OCI-LY7 (cell line): ENCODE results near the gene MPRIP. TPM values are rescaled to one million over a fixed set of nuclear protein-coding genes. Genes with fewer than 3 reads are reported as not detected.

Experiments used
- BruUV-seq: library from RNA; stranded (reverse); fragments of 400-500 nt; replicated peaks from 2 replicates; lab custom pipeline; 2021; lab: Mats Ljungman, UMichigan
- CTCF ChIA-PET: fragments of 300-600 bp; sonication (Branson Sonifier 250); formaldehyde crosslinking; loops from one replicate; lab custom pipeline; 2022; ENCODE audit warnings: antibody characterized with exemption; ENCODE audit not compliant: unreplicated experiment; lab: Charles Lee
- POLR2A ChIA-PET: fragments of 300-600 bp; sonication (Branson Sonifier 250); formaldehyde crosslinking; loops from one replicate; lab custom pipeline; 2022; ENCODE audit warnings: antibody characterized with exemption; lab: Charles Lee
- DNase-seq: peaks from one replicate; pipeline ENCODE4 v3.0.0-alpha.2; 2015; ENCODE audit warnings: low spot score
- H2AFZ ChIP-seq: fragments of 200-600 bp; sonication (generic), shearing (Covaris generic); 2 replicates; pipeline ENCODE4 v1.6.1; 2014; ENCODE audit warnings: mild to moderate bottlenecking, antibody characterized with exemption, low read length, moderate library complexity
- H3K27ac ChIP-seq: fragments of 200-600 bp; sonication (generic); 2 replicates; pipeline ENCODE4 v1.5.1; 2014; ENCODE audit warnings: mixed run types, low read depth, mild to moderate bottlenecking, moderate library complexity, low read length, inconsistent platforms; ENCODE audit not compliant: poor library complexity, severe bottlenecking
- H3K36me3 ChIP-seq: fragments of 200-600 bp; sonication (generic); 2 replicates; pipeline ENCODE4 v1.6.1; 2014; ENCODE audit warnings: mild to moderate bottlenecking, antibody characterized with exemption, low read length, moderate library complexity, mixed read lengths; ENCODE audit not compliant: insufficient read depth
- H3K4me1 ChIP-seq: fragments of 200-600 bp; sonication (generic); 2 replicates; pipeline ENCODE4 v1.5.1; 2014; ENCODE audit warnings: mild to moderate bottlenecking, low read length; ENCODE audit not compliant: insufficient read depth, poor library complexity, severe bottlenecking
- H3K4me2 ChIP-seq: fragments of 200-600 bp; sonication (generic); 2 replicates; pipeline ENCODE4 v1.6.1; 2014; ENCODE audit warnings: mild to moderate bottlenecking, low read length
- H3K4me3 ChIP-seq: fragments of 200-600 bp; sonication (generic); 2 replicates; pipeline ENCODE4 v1.5.1; 2014; ENCODE audit warnings: mild to moderate bottlenecking, low read depth, low read length; ENCODE audit not compliant: poor library complexity, severe bottlenecking
- H3K79me2 ChIP-seq: fragments of 200-600 bp; sonication (generic); 2 replicates; pipeline ENCODE4 v1.6.1; 2016; ENCODE audit warnings: low read depth, mild to moderate bottlenecking, low read length, moderate library complexity, mixed read lengths; ENCODE audit not compliant: insufficient read depth
- H3K9me2 ChIP-seq: fragments of 200-600 bp; sonication (generic); 2 replicates; pipeline ENCODE4 v1.6.1; 2016; ENCODE audit warnings: mild to moderate bottlenecking, low read length, mixed read lengths; ENCODE audit not compliant: insufficient read depth
- H3K9me3 ChIP-seq: fragments of 200-600 bp; sonication (generic); 2 replicates; pipeline ENCODE4 v1.6.1; 2014; ENCODE audit warnings: mild to moderate bottlenecking, mixed run types, low read length, mixed read lengths
- H4K20me1 ChIP-seq: fragments of 200-600 bp; sonication (generic); 2 replicates; pipeline ENCODE4 v1.6.1; 2014; ENCODE audit warnings: mild to moderate bottlenecking, antibody characterized with exemption, low read length, moderate library complexity, mixed read lengths; ENCODE audit not compliant: insufficient read depth
- EZH2phosphoT487 ChIP-seq: fragments of 200-600 bp; sonication (generic); IDR thresholded peaks from 2 replicates; pipeline ENCODE4 v1.6.1; 2018; ENCODE audit warnings: low read depth, borderline replicate concordance, mild to moderate bottlenecking, mixed run types, antibody characterized with exemption, low read length, moderate library complexity, mixed read lengths
- intact Hi-C: fragments of 100-400 bp; cut with micrococcal nuclease; formaldehyde crosslinking; loops from one replicate; pipeline ENCODE4 v1.10.0; 2022; ENCODE audit not compliant: unreplicated experiment
- total RNA-seq, 2 experiments: library from RNA; depleted of rRNA in 1 of 2; stranded (reverse); fragments of >200 nt in 1 of 2; shearing (Covaris generic) in 1 of 2; gene quantifications; 2 replicates each; pipeline ENCODE4 v1.2.3, GENCODE V29; 2014 to 2022
- TF ChIP-seq, protein P1 (sequence below): fragments of 200-600 bp; sonication (generic); conservative IDR thresholded peaks from 2 replicates; pipeline ENCODE4 v1.5.1; 2014; ENCODE audit warnings: mild to moderate bottlenecking, antibody characterized with exemption, low read length, moderate library complexity, mixed read lengths

The MPRIP gene
- total RNA-seq, 2 experiments from 2014 or later = 73.3 to 109 TPM

DNA sequence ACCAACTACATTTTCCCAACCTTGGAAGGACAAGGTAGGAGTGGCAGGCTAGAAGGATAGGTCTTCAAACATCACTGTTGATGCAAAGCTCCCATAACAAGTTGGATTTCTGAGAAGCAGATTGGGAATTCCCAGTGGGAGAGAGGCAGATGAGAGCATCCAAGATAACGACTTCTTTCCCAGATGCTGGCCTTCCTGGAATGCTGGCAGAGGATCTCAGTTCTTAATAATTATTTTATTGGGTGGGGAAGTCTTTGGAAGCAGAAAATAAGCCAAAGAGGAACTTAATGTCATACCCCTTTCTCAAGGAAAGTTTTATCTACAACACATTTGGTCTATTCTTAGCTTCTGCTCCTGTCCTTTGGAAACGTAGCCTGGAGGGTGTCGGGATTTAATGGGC, 64.5 kb downstream of the MPRIP start:
- ChIA-PET POLR2A (no interaction called here), CTCF (no interaction called here)
- BruUV-seq = no TSS peak

DNA sequence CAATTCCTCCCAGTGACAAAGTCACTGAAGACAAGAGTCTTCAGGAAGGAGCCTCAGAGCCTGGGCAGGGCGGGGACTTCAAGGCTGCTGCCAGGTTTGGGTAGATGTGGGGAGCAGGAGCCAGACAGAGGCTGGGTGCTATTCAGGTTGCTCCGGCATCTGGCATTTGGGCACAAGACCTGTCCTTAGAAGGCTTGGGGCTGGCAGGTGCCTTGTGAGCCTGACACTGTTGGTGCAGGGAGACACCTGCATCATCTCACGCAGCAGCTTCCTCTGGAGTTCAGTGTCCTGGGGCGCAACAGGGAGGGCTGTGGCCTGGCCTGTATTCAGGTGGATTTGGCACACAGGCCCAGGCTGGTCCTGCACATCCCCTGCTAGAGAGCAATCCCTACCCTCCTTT, 65.0 kb downstream of the MPRIP start:
- intact Hi-C loops = no loop called here
- BruUV-seq = no TSS peak
- CTCF ChIA-PET = no interaction called here
- Histone ChIP-seq H3K79me2 (no peaks in the 10 kb centered on the region), H3K4me3 (no peak overlapping the region), H3K9me2 (no peaks in the 10 kb centered on the region), H2AFZ (no peak overlapping the region), H3K36me3 (no peaks in the 10 kb centered on the region), H3K9me3 (no peaks in the 10 kb centered on the region), H4K20me1 (no peaks in the 10 kb centered on the region), H3K27ac (no peak overlapping the region), H3K4me1 (no peaks in the 10 kb centered on the region), H3K4me2 (no peak overlapping the region)
- POLR2A ChIA-PET = no interaction called here
- TF ChIP-seq EZH2phosphoT487 = no peak
- TF ChIP-seq, protein P1, sequence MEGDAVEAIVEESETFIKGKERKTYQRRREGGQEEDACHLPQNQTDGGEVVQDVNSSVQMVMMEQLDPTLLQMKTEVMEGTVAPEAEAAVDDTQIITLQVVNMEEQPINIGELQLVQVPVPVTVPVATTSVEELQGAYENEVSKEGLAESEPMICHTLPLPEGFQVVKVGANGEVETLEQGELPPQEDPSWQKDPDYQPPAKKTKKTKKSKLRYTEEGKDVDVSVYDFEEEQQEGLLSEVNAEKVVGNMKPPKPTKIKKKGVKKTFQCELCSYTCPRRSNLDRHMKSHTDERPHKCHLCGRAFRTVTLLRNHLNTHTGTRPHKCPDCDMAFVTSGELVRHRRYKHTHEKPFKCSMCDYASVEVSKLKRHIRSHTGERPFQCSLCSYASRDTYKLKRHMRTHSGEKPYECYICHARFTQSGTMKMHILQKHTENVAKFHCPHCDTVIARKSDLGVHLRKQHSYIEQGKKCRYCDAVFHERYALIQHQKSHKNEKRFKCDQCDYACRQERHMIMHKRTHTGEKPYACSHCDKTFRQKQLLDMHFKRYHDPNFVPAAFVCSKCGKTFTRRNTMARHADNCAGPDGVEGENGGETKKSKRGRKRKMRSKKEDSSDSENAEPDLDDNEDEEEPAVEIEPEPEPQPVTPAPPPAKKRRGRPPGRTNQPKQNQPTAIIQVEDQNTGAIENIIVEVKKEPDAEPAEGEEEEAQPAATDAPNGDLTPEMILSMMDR = no peak
- no peak for DNase-seq

More for the DNA sequence above, 64.5 kb downstream of the MPRIP start:
- no peaks in the 10 kb centered on the region for H3K36me3 ChIP-seq
- TF ChIP-seq EZH2phosphoT487 = no peak
- TF ChIP-seq, protein P1 = no peak
- no peaks in the 10 kb centered on the region for H3K9me3 ChIP-seq
- no peaks in the 10 kb centered on the region for H3K4me1 ChIP-seq
- H2AFZ ChIP-seq = no peak overlapping the region
- H3K9me2 ChIP-seq = no peaks in the 10 kb centered on the region
- H3K4me3 ChIP-seq = no peak overlapping the region
- DNase-seq = no peak
- H3K79me2 ChIP-seq = no peaks in the 10 kb centered on the region
- H4K20me1 ChIP-seq = no peaks in the 10 kb centered on the region
- intact Hi-C loops = no loop called here
- H3K4me2 ChIP-seq = no peak overlapping the region
- H3K27ac ChIP-seq = no peak overlapping the region

- ChIA-PET CTCF (no interaction called here), POLR2A (no interaction called here)
- intact Hi-C loops = no loop called here
- no TSS peak for BruUV-seq
- H4K20me1 ChIP-seq = no peaks in the 10 kb centered on the region
- no peak overlapping the region for H3K27ac ChIP-seq
- no peaks in the 10 kb centered on the region for H3K36me3 ChIP-seq
- no peaks in the 10 kb centered on the region for H3K9me3 ChIP-seq
- TF ChIP-seq, protein P1 = no peak
- TF ChIP-seq EZH2phosphoT487 = no peak
- H3K4me2 ChIP-seq = no peak overlapping the region
- no peaks in the 10 kb centered on the region for H3K79me2 ChIP-seq
- no peaks in the 10 kb centered on the region for H3K9me2 ChIP-seq
- H3K4me3 ChIP-seq = no peak overlapping the region
- no peaks in the 10 kb centered on the region for H3K4me1 ChIP-seq
- H2AFZ ChIP-seq = no peak overlapping the region
- no peak for DNase-seq
These were observed 65.7 kb downstream of the MPRIP start for GRCh38 chr17:17107891-17108431.
